Gastroesophageal sphincter (tissue), 3 donors: ENCODE data around the gene C2orf66.

ENCODE experiments used
- CTCF ChIP-seq, 4 experiments: fragments of 200-600 bp in 2 of 4; fragments of 450-650 bp in 2 of 4; sonication (generic) in 1 of 4; IDR thresholded peaks; one replicate each; pipeline ENCODE4 v1.5.1; 2017 to 2019; ENCODE audit warnings: antibody characterized with exemption in 4 of 4, mild to moderate bottlenecking in 2 of 4, moderate library complexity in 2 of 4
- EP300 ChIP-seq: sonication (generic); formaldehyde crosslinking; IDR thresholded peaks from one replicate; pipeline ENCODE4 v1.6.1; 2017; ENCODE audit warnings: antibody characterized with exemption, mild to moderate bottlenecking
- POLR2A ChIP-seq, 2 donors: fragments of 450-650 bp; IDR thresholded peaks; one replicate each; pipeline ENCODE4 v1.6.1; 2017; ENCODE audit warnings: antibody characterized with exemption in 2 of 2, mild to moderate bottlenecking in 2 of 2, moderate library complexity in 1 of 2
- POLR2AphosphoS5 ChIP-seq: sonication (generic); formaldehyde crosslinking; IDR thresholded peaks from one replicate; pipeline ENCODE4 v1.6.1; 2017; ENCODE audit warnings: antibody characterized with exemption

- TF ChIP-seq POLR2AphosphoS5, result no peak
- no peak for TF ChIP-seq CTCF (IDR thresholded peaks at IDR 0.05)
- TF ChIP-seq POLR2A (IDR thresholded peaks at IDR 0.05), result no peak
- TF ChIP-seq EP300, result no peak
These were observed at the start of gene C2orf66 for GRCh38 chr2:196809260-196809659.
